Measurements from ENCODE around the gene CCNG1. TPM values are rescaled to one million over a fixed set of nuclear protein-coding genes. Genes with fewer than 3 reads are reported as not detected.
A peak's percentile ranks its signal among the peaks of the same experiment; 100 is the strongest.
"Not testable (repeated sequence)": the region's sequence is repeated elsewhere in the genome, so short reads cannot be mapped to it uniquely, and the experiment has no call there.

Gene CCNG1
- polyA plus RNA-seq (ENCODE audit: low read depth in 6 of 6), result 100 to 1,000 TPM in 2 of 6 donors, 10 to 100 TPM in 4; 71.2 to 148 (median 94.1) TPM

GRCh38 chr5:163437309-163438182 lies at the start of gene CCNG1:
Gene CCNG1 (plus strand): TSS chr5:163437595. CDS start chr5:163439257, 1,662 bp downstream.
- DNase-seq (peak; percentile 91), ATAC-seq (ENCODE audit: low read depth in 2 of 2) (peak; percentile 97 to 98)
- Mint-ChIP-seq H3K9me3 (no peaks in the 10 kb centered on the region), H3K4me1 (peaks cover 14 to 32% (median 21%) of the 10 kb centered on the region in 3 donors), H3K27me3 (peaks cover 0 to 9% (median 0%) of the 10 kb centered on the region in 3 donors), H3K36me3 (peaks cover 0 to 6% of the 10 kb centered on the region in 2 donors), H3K4me3 (peak within 1 kb of the TSS; percentile 83 to 97 (median 94)), H3K27ac (peak within 1 kb of the TSS; percentile 85 to 95 (median 94))

- Mint-ChIP-seq H3K36me3 (no peaks in the 10 kb centered on the region), H3K9me3 (peaks cover 0 to 14% (median 5%) of the 10 kb centered on the region in 7 donors), H3K27me3 (peaks cover 16 to 39% (median 32%) of the 10 kb centered on the region in 3 donors), H3K27ac (no peak overlapping the region), H3K4me1 (peaks cover 0 to 5% (median 0%) of the 10 kb centered on the region in 3 donors), H3K4me3 (no peak overlapping the region)
- no peak for DNase-seq
- no peak for ATAC-seq (ENCODE audit: low read depth in 2 of 2)
These were observed 41.6 kb upstream of the CCNG1 start for GRCh38 chr5:163395792-163396191.

GRCh38 chr5:163396818-163397340 lies 40.5 kb upstream of the CCNG1 start:
- H3K4me3 Mint-ChIP-seq, result peak overlapping the region in 1 of 8 donors; percentile 30

GRCh38 chr5:163397354-163397753 lies 40.0 kb upstream of the CCNG1 start:
- H3K4me3 Mint-ChIP-seq, result no peak overlapping the region
- H3K9me3 Mint-ChIP-seq, result peaks cover 0 to 12% (median 2%) of the 10 kb centered on the region in 7 donors
- H3K4me1 Mint-ChIP-seq, result peaks cover 0 to 5% (median 0%) of the 10 kb centered on the region in 3 donors
- no peak for ATAC-seq (ENCODE audit: low read depth in 2 of 2)
- no peaks in the 10 kb centered on the region for H3K36me3 Mint-ChIP-seq
- no peak overlapping the region for H3K27ac Mint-ChIP-seq
- H3K27me3 Mint-ChIP-seq, result peaks cover 20 to 33% (median 28%) of the 10 kb centered on the region in 3 donors
- DNase-seq, result no peak

More at GRCh38 chr5:163396818-163397340, 40.5 kb upstream of the CCNG1 start:
- H3K27ac Mint-ChIP-seq; ATAC-seq (ENCODE audit: low read depth in 2 of 2); H3K4me1 Mint-ChIP-seq; DNase-seq; H3K36me3 Mint-ChIP-seq: not testable (repeated sequence)
- Mint-ChIP-seq H3K27me3 (peaks cover 20 to 33% (median 28%) of the 10 kb centered on the region in 3 donors), H3K9me3 (peaks cover 0 to 12% (median 2%) of the 10 kb centered on the region in 7 donors)

GRCh38 chr5:163399923-163400322 lies 37.5 kb upstream of the CCNG1 start:
- no peaks in the 10 kb centered on the region for H3K9me3 Mint-ChIP-seq
- no peak for ATAC-seq (ENCODE audit: low read depth in 2 of 2)
- no peaks in the 10 kb centered on the region for H3K36me3 Mint-ChIP-seq
- H3K4me3 Mint-ChIP-seq, result no peak overlapping the region
- no peak for DNase-seq
- H3K27ac Mint-ChIP-seq, result no peak overlapping the region
- peaks cover 0 to 5% (median 0%) of the 10 kb centered on the region in 3 donors for H3K4me1 Mint-ChIP-seq
- H3K27me3 Mint-ChIP-seq, result peaks cover 9 to 13% (median 13%) of the 10 kb centered on the region in 3 donors

GRCh38 chr5:163401271-163401670 lies 36.1 kb upstream of the CCNG1 start:
- H3K4me1 Mint-ChIP-seq, result peaks cover 0 to 5% (median 0%) of the 10 kb centered on the region in 3 donors
- H3K9me3 Mint-ChIP-seq, result no peaks in the 10 kb centered on the region
- no peak for ATAC-seq (ENCODE audit: low read depth in 2 of 2)

GRCh38 chr5:163402007-163402406 lies 35.4 kb upstream of the CCNG1 start:
- Mint-ChIP-seq H3K4me3 (no peak overlapping the region), H3K4me1 (peaks cover 0 to 2% (median 0%) of the 10 kb centered on the region in 3 donors), H3K9me3 (no peaks in the 10 kb centered on the region), H3K27me3 (peaks cover 0 to 13% (median 9%) of the 10 kb centered on the region in 3 donors), H3K36me3 (no peaks in the 10 kb centered on the region), H3K27ac (no peak overlapping the region)
- ATAC-seq (ENCODE audit: low read depth in 2 of 2) (no peak), DNase-seq (no peak)

More at GRCh38 chr5:163401271-163401670, 36.1 kb upstream of the CCNG1 start:
- no peaks in the 10 kb centered on the region for H3K36me3 Mint-ChIP-seq
- no peak overlapping the region for H3K4me3 Mint-ChIP-seq
- H3K27me3 Mint-ChIP-seq, result peaks cover under 1 to 13% (median 9%) of the 10 kb centered on the region in 3 donors
- no peak for DNase-seq
- H3K27ac Mint-ChIP-seq, result no peak overlapping the region

GRCh38 chr5:163404364-163405173 lies 32.8 kb upstream of the CCNG1 start:
- no peak overlapping the region for H3K4me3 Mint-ChIP-seq
- H3K27ac Mint-ChIP-seq, result no peak overlapping the region
- H3K36me3 Mint-ChIP-seq, result no peaks in the 10 kb centered on the region
- DNase-seq (no peak), ATAC-seq (ENCODE audit: low read depth in 2 of 2) (no peak)
- H3K9me3 Mint-ChIP-seq, result no peaks in the 10 kb centered on the region
- H3K4me1 Mint-ChIP-seq, result peaks cover 0 to 6% (median 4%) of the 10 kb centered on the region in 3 donors
- H3K27me3 Mint-ChIP-seq, result peaks cover 0 to 12% (median 11%) of the 10 kb centered on the region in 3 donors

GRCh38 chr5:163407034-163407655 lies 30.2 kb upstream of the CCNG1 start:
- H3K36me3 Mint-ChIP-seq, result no peaks in the 10 kb centered on the region
- no peaks in the 10 kb centered on the region for H3K9me3 Mint-ChIP-seq
- ATAC-seq (ENCODE audit: low read depth in 2 of 2), result no peak
- DNase-seq, result no peak
- H3K4me1 Mint-ChIP-seq, result peaks cover 0 to 6% (median 4%) of the 10 kb centered on the region in 3 donors
- H3K27me3 Mint-ChIP-seq, result peaks cover 0 to 7% (median 0%) of the 10 kb centered on the region in 3 donors
- H3K27ac Mint-ChIP-seq, result no peak overlapping the region
- peak overlapping the region in 1 of 8 donors; percentile 59 for H3K4me3 Mint-ChIP-seq

GRCh38 chr5:163408311-163408923 lies 29.0 kb upstream of the CCNG1 start:
- Mint-ChIP-seq H3K27me3 (peaks cover 1 to 15% (median 4%) of the 10 kb centered on the region in 3 donors), H3K36me3 (no peaks in the 10 kb centered on the region), H3K27ac (no peak overlapping the region), H3K4me1 (peaks cover 0 to 6% (median 4%) of the 10 kb centered on the region in 3 donors), H3K4me3 (no peak overlapping the region), H3K9me3 (no peaks in the 10 kb centered on the region)
- ATAC-seq (ENCODE audit: low read depth in 2 of 2) (peak; percentile 89 to 92), DNase-seq (peak; percentile 51)

GRCh38 chr5:163409384-163409783 lies 28.0 kb upstream of the CCNG1 start:
- DNase-seq, result no peak
- no peak for ATAC-seq (ENCODE audit: low read depth in 2 of 2)
- Mint-ChIP-seq H3K4me3 (no peak overlapping the region), H3K27me3 (peaks cover 10 to 23% (median 13%) of the 10 kb centered on the region in 3 donors), H3K4me1 (peaks cover 0 to 6% (median 4%) of the 10 kb centered on the region in 3 donors), H3K36me3 (no peaks in the 10 kb centered on the region), H3K9me3 (no peaks in the 10 kb centered on the region), H3K27ac (peak overlapping the region in 2 of 6 donors; percentile 13 to 24)

- H3K9me3 Mint-ChIP-seq, result no peaks in the 10 kb centered on the region
- DNase-seq (no peak), ATAC-seq (ENCODE audit: low read depth in 2 of 2) (no peak)
- H3K36me3 Mint-ChIP-seq, result no peaks in the 10 kb centered on the region
- H3K4me3 Mint-ChIP-seq, result no peak overlapping the region
- H3K27me3 Mint-ChIP-seq, result peaks cover 21 to 30% (median 25%) of the 10 kb centered on the region in 3 donors
- H3K27ac Mint-ChIP-seq, result no peak overlapping the region
- H3K4me1 Mint-ChIP-seq, result peaks cover 0 to 9% (median 4%) of the 10 kb centered on the region in 3 donors
These were observed 26.9 kb upstream of the CCNG1 start for GRCh38 chr5:163410505-163410904.

Data from naive B cell (primary cell).